NCI-H146 (cell line): Measurements from ENCODE around the gene ACAT1.
"Not testable (repeated sequence)": the region's sequence is repeated elsewhere in the genome, so short reads cannot be mapped to it uniquely, and the experiment has no call there.

Experiments
- DNase-seq: peaks from one replicate; lab custom pipeline; 2025; lab: John Stamatoyannopoulos, UW

The ACAT1 gene

DNA sequence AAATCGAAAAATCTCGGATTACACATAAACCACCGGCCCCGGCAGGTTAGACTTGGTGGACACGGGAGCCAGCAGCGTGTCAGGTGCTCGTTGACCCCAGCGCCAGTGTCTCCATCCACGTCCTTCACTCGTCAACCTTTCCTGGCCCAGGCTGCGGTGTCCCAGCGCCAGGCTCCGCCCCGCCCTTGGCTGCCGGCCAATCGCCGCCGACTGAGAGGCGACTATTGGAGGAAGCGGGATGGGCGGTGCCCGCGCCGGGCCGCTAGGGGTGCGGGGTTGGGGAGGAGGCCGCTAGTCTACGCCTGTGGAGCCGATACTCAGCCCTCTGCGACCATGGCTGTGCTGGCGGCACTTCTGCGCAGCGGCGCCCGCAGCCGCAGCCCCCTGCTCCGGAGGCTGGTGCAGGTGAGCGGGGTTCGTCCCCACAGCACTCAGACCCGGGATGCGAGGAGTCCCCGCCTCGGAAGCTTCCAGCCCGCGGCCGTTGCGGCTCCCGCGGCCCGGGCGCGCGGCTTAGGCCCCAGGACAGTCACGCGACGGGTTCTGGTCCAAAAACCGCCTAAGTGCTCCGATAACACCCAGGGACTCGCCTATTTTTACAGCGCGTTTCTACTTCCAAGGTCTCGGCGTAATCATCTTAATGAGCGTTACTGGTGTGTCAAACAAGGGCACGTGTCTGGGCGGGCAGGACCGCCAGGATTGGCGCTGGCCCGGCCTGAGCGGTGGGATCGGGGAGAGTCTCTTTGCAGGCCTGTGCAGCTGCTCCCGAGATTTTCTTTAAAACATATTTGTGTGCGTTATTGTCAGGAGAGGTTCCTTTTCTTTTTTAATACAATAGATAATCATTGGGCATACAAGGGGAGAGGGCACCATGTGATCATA, at the start of gene ACAT1:
ACAT1 (plus strand) TSS at position 294 of the 882 bp plus-strand sequence; CDS start at position 334, 40 bp downstream.
- DNase-seq, result peak; percentile 93

DNA sequence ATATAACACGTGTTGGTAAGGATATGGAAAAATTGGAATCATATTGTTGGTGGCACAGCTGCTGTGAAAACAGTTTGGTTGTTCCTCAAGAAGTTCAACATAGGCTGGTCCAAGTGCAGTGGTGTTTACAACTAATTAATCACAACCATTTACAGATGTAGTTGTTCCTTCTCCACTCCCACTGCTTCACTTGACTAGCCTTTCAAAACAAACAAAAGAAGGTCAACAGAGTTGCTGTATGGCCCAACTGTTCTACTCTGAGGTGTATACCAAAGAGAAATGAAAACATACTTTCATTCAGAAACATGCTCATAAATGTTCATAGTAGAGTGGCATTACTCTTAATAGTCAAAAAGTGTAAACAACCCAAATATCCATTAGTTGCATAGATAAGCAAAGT, 36.6 kb upstream of the ACAT1 start:
- no peak for DNase-seq

DNA sequence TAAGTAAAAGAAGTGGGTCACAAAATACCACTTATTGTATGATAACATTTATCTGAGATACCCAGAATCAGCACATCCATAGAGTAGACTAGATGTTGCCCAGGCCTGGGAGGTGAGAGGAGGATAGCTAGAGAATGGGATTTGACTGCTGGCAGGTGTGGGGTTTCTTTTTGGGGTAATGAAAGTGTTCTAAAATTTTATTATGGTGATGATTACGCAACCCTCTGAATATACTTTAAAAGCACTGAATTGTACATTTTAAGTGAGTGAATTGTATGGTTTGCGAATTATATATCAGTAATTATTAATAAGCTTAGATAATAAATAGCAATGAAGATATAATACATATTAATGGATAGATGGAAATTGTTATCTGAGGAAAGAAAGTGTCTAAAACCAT, 35.7 kb upstream of the ACAT1 start:
- no peak for DNase-seq

DNA sequence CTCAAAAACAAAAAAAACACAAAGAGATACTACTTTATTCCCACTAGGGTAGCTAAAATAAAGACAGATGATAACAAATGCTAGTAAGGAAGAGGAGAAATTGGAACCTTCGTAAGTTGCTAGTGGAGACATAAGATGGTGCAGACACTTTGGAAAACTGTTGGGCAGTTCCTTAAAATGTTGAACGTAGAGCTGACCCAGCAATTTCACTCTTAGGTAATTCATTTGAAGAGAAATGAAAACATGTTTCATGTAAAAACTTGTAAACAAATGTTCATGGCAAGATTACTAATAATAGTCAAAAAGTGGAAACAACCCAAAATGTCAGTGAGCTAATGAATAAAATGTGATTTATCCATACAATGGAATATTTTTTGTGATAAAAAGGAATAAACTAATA, 29.2 kb upstream of the ACAT1 start:
- no peak for DNase-seq

DNA sequence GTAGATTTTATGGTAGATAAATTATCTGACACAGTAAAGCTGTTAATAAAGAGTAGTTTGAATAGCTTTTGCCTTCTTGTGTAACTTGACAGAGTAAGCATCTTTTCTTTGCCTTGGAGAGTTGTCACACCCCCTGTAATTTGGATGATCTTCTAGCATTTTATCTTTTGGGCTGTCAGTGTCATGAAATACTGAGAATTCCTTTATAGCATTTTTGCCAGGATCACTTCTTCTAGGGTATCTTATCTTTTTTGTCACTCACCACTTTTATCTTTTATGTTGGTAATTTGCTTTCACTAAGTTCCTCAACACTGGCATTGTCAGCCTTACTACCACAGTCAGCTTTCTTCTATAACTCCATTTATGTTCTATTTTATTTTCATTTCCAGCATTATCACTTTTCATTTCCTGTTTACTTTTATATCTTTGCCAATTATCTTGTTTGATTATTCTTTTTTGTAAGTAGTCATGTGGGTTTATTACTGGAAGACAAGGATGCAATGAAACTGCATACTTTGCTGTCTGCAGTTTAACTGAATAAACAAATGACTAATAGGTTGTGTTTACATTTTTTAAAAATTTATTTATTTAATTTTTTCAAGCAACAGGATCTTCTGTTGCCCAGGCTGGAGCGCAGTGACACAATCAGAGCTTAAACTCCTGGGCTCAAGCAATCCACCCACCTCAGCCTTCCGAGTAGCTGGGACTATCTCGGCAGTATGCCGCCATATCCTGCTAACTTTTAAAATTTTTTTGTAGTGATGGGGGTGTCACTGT, 28.1 kb upstream of the ACAT1 start:
- DNase-seq, result no peak

DNA sequence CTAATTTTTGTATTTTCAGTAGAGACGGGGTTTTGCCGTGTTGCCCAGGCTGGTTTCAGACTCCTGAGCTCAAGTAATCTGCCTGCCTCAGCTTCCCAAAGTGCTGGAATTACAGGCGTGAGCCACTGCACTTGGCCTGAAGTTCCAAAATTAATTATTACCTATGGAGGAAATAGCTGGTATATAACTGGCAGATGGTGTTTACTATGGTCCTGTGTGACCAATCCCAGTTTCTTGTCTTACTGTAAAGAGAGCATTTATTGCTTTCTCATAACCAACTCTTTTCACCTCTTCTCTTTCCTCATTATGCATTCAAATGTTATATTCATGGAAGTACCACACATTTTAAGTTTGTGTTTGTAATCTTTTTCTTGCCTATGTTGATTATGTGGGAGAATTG, 24.2 kb upstream of the ACAT1 start:
- DNase-seq, result no peak

DNA sequence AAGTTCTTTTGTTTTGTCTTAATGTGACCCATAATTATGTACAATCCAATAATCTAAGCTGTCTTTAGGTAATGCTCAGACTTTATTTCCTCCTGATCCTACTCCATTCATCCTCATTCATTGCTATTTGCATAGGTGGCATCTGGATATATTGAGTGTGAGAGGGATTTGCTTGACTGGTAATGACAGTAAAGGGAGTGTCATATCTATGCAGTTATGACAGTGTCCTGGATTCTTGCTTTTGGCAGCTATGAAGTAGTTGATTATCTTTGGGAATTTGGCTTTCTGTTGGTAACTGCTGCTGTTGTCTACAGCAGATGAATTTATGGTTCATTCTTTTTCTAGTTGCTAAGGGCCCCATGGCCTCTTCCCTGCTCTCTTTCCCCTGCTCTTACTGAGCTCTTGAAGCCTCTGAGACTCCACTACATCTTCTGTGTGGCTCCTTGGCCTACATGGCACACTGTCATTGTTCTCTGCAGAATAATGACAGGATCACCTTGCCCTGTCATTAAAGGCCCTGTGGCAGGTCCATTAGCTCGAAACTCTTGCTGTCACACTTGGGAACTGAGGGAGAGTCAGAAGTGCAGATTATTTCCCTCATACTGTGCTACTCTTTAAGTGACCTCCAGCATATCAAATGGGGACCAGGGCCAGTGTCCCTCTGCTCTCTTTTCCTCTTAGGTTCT, 20.1 kb upstream of the ACAT1 start:
- DNase-seq, result no peak

DNA sequence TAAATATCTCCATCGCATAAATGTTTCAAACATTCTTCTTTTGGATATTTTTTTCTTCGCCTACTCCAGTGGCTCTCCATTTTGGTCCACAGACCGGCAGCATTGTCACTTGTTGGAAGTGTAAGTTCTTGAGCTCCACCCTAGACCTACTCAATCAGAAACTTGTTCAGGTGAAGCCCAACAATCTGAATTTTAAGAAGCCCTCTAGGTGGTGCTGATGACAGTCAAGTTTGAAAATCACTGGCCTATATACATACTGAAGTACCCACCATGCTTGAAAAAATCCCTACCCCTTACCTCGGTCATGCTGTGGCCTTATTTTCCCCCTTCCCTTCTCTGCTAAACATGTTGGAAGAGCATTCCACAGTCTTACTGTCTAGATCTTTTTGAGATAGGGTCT, 10.2 kb upstream of the ACAT1 start:
- DNase-seq, result no peak

DNA sequence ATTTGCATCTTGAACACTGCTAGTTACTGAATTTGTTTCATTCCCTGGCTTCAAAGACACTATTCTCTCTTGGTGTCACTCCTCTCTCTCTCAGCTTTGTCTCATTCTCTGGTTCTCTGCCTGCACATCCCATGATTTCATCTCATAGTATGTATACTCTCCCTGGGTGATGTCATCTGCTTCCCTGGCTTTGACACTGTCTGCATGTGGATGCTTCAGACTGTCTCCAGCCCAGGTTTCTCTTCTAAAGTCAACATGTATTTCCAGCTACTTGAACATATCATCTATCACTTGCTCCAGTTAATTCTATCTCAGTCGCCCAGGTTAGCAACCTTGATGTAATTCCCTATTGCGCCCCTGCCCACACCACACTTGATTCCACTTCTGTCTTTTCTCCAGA, 9.3 kb upstream of the ACAT1 start:
- DNase-seq, result no peak

DNA sequence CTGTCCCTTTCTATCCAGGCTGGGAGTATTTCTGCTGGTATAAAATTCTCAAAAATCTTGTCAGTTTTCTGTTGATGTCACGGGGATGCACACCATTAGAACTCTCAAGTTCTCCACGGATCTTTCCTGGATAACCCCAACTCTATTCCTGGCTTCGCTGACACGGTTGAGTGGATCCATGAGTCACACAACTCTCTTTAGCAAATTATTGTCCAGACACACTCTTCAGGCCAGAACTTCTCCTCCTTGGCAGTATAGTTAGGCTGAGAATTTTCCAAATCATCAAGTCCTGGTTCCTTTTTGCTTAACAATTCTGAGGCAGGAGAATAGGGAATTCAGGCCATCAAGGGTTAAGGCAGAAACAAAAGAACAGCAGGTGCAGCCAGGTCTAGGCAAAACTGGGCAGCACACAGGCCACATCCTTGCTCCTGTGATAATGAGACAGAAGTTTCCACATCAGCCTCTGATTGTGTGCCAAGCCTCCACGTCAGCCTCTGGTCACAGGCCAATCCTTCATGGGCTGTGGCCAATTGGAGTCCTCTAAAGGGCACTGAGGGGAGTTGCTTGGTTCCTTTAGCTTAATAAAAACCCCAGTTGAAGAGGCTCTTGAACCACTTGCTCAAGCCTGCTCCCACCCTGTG, 5.7 kb upstream of the ACAT1 start:
- DNase-seq, result peak; percentile 19

DNA sequence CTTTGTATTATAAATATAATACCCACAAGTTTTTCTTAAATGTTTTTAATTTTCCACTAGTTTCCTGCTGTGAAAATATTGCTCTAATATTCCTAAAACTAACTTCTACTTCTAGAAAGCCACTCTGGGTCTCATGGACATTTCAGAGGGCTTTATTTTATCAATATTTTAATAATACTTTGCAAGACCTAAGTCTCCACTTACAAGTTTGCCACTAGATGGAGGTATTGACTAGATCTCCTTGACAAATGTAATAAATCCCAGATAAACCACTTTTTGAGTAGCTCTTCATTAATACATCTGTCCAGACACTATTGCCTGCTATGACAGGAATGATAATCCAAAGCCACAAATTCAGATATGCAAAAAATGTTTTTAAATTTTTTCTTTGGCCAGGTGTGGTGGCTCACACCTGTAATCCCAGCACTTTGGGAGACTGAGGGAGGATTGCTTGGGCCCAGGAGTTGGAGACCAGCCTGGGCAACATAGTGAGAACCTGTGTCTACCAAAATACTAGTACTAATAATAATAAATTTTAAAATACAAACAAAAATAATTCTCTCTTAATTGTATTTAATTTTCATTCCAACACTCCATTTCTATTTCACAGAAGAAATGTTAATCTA, 3.5 kb upstream of the ACAT1 start:
- peak; percentile 32 for DNase-seq

DNA sequence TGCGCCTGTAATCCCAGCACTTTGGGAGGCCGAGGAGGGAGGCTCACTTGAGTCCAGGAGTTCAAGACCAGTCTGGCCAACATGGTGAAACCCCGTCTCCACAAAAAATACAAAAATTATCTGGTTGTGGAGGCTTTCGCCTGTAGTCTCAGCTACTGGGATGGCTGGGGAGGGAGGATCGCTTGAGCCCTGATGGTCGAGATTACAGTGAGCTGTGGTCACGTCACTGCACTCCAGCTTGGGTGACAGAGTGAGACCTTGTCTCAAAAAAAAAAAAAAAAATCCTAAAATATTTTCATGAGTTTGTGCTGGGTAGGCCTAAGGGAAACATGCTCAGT, 462 bp upstream of the ACAT1 start:
- DNase-seq, result not testable (repeated sequence)

DNA sequence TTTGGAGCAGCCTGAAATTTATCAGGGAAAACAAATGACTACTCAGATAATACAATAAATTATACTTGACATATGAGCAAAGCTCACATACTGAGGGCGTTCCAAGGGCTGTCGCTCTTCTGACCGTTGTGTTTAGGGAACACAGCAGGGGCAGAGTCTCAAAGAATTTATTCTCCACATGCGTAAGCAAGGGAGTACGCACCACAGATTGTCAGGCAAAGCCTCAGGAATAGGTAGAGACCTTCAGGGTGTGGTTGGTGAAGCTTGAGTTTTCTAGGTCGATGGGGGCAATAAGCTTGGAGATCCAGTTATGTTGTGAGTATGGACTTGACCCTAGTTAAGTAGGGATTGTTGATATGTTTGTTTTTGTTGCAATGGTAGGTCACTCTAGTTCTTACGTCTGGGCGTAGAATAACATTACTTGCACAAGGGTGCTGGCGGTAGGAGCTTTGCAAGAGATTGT, 830 bp downstream of the ACAT1 start:
- peak; percentile 76 for DNase-seq

DNA sequence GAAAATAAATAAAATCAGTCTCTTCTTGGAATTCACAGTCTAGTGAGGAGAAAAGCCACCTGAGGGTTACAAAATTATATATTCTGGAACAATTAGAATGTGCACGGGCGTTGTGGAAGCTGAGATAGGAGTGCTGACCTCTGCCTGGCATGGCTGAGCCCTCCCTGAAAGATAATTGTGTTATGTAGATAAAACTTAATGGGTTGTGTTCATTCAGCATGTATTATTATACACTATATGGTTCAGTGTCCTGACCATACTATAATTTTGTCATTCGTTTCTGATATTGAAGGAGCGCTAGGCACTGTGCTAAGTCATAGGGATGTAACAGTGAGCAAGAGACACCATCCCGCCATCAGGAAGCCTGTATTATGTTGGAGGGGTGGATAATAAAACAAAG, 3.7 kb downstream of the ACAT1 start:
- no peak for DNase-seq

DNA sequence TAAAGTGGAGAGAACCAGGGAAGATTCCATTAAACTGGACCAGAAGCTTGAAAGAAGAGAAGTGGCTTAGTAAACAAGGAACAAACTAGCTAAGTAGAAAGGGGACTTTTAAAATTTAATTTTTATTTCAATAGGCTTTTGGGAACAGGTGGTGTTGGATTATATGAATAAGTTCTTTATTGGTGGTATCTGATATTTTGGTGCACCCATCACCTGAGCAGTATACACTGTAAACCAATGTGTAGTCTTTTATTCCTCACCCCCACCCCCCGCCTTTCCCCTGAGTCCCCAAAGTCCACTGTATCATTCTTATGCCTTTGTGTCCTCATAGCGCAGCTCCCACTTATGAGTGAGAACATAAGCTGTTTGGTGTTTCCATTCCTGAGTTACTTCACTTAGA, 7.4 kb downstream of the ACAT1 start:
- no peak for DNase-seq

DNA sequence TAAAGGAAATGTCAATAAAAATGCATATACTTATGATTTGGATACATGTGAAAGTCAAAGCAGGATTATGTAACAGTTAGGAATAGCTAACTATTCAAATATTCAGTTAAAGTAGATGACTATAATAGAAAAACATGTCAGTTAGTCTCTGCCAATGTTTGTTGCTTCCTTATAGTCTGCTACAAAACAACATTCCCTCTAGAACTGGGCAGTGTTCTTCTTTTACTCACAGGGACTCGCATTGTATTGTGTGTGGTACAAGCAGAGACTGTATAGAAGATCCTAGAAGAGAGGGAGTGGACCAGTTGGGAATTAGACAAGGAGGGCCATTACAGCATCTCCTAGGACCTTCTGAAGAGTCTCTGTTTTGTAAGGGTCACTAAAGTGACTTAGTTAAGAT, 10.6 kb downstream of the ACAT1 start:
- no peak for DNase-seq

DNA sequence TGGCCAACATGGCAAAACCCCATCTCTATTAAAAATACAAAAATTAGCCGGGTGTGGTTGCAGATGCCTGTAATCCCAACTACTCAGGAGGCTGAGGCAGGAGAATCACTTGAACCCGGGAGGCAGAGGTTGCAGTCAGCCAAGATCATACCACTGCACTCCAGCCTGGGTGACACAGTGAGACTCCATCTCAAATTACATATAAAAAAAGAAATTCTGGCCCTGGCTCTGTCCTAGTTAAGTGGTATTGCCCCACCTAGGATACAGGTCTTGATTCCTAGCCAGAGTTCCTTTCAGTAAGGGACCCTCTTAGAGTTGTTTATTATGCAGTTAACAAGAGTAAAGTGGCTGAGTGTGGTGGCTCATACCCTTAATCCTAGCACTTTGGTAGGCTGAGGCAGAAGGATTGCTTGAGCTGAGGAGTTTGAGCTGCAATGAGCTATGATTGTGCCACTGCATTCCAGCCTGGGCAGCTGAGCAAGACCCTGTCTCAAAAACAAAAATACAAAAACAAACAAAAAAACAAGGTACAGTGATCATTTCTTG, 11.7 kb downstream of the ACAT1 start:
- not testable (repeated sequence) for DNase-seq

DNA sequence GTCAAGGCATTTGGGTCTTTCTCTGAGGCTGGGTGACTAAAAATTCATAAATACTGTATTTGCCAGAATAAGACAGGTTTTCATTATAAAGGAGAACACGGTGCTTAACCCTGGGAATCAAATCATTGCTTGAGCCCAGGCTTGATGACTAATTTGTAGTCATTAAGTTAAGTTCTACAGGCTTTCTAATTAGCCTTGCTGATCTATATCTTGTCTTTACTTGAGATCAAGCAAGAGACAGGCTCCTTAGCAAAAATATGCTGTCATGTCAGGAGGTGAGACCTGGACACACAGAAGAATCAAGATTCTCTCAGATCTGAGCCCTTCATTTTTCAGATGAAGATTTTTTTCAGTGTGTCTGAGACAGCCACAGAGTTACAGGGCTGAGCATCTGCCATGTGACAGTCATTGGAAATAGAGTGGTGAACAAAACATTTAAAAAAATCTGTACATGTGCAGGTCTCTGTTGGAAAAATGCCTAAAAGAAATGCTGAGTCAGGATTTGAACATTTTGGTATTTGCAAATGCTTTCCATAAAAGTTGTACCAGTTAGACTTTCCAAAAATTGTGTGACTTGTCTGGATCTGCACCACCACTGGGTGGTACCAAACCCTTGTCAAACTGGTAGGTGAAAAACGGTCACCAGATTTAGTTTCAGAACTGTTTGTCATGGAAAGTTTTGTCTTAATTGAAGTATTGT, 14.6 kb downstream of the ACAT1 start:
- DNase-seq, result no peak

DNA sequence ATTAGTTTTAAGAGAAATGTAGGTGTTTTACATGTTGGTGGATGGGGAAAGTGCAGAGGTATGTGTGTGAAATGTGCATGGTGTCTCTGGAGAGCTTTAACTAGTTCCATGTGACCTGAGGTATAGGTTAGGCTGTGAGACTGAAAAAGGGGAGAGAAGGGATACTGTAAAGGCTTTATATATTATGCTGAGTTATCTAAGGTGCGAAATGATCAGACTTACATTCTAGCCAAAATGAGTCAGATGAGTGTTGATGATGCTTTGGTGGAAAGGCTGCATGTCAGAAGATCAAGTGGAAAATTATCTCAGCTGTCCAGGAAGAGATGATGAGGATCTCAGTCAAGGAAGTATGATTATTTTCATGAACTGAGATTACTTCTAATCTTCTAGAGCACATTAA, 15.8 kb downstream of the ACAT1 start:
- no peak for DNase-seq

DNA sequence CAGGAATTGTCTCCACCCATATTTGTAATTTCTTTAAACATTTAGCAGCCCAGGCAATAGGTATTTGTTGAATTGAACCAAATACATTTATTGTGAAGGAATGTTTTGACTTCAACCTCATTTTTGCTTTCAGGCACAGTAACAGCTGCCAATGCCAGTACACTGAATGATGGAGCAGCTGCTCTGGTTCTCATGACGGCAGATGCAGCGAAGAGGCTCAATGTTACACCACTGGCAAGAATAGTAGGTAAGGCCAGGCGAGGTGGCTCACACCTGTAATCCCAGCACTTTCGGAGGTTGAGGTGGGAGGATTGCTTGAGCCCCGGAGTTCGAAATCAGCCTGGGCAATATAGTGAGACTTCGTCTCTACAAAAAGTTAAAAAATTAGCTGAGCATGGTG, 20.9 kb downstream of the ACAT1 start:
- no peak for DNase-seq

DNA sequence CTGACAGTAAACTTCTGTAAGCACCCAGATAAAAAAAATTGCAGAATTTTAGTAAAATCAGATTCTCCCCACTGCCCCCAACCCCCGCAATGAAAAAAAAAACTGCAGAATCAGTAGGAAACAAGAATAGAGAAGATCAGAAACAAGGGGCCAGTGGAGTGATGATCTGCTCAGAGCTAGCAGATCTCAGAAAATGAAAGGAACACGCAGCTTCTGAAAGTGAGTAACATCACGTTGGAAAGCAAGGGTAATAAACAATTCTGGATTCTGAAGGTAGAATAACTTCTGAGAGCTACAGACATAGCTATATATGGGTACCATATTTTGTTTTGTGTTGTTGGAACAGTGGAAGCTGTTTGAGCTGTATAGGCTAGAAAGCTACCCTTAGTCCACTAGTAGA, 23.2 kb downstream of the ACAT1 start:
- no peak for DNase-seq
